Midbrain (tissue), 1 donor: Measurements from ENCODE around the gene ERAL1.
"Not testable (repeated sequence)": the region's sequence is repeated elsewhere in the genome, so short reads cannot be mapped to it uniquely, and the experiment has no call there.

ENCODE experiments used
- DNase-seq: peaks from one replicate; lab custom pipeline; 2025; lab: John Stamatoyannopoulos, UW

The ERAL1 gene

GRCh38 chr17:28879886-28880571 is 25.2 kb downstream of the ERAL1 start:
- no peak for DNase-seq

DNA sequence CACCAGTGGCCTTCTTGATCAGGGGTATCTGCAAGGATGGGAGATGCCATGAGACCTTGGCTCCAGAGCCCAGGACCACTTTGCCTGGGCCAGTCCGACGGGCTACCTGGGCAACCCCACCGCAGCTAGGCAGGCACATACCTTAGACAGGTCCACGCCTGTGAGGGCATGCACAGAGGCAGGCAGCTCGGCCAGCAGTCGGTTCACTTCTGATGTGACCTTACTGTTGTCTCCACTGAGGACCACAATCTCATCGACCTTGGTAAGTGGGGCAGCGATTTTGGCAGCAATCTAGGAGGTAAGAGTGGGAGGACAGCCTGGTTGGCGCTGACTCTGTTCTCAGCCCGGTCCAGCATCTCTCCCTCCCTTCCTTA is 25.7 kb downstream of the ERAL1 start:
- DNase-seq = no peak

GRCh38 chr17:28881533-28882056 is 26.8 kb downstream of the ERAL1 start:
- DNase-seq = no peak

- no peak for DNase-seq
These were observed 27.5 kb downstream of the ERAL1 start for GRCh38 chr17:28882154-28882895.

DNA sequence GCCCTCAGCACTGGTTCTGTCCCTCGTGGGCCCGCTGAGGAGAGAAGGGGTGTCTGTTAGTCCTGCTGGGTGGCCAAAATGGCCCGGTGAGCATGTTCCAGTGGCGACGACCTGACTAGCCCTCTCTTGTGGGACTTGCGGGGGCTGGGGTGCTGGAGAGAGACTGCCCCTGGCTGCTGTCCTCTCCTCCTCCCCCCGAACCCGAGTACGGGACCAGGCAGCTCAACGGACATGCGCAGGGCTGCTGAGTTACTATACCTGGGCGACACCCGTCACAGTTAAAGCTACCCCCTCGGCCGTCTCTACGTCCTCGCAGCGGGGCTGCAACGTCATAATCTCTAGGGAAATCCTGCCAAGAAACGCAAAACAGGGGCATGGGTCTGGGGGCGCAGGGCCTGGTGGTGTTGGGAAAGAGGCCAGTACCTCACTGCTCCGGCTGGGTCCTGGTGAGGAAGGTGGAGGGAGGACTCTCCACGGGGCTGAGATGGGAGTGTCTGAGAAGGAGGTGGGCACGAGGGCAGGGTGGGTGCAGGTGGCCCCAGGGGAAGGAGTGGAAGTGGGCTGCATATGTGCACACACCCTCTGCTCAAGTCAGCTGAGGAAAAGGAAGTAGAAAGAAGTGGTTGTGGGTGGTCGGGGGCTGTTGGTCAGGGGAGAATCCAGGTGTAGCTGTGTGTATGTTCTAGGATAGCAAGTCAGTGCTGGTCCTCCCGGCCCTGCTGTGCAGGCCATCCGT is 29.3 kb downstream of the ERAL1 start:
- no peak for DNase-seq

DNA sequence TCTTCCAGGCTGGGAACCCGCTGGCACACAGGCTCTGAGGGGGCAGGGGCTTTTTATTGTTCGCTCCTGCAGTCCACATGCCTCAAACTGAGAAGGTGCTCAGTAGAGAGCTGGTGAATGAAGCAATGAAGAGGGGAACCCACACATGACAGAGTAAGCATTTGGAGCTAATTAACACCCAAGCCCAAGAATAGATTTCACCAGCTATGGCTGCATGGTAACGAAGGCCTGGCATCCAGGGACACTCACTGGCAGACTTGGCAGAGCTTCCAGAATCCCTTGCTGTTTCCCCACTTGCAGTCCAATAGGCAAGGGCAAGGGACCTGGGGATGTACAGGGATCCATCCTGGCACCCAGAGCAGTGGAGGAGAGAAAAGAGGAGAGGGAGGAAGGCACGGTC is 30.5 kb downstream of the ERAL1 start:
- no peak for DNase-seq

- DNase-seq = no peak
These were observed 31.1 kb downstream of the ERAL1 start for GRCh38 chr17:28885951-28886350.

- DNase-seq = no peak
These were observed 33.2 kb downstream of the ERAL1 start for GRCh38 chr17:28887871-28888471.

DNA sequence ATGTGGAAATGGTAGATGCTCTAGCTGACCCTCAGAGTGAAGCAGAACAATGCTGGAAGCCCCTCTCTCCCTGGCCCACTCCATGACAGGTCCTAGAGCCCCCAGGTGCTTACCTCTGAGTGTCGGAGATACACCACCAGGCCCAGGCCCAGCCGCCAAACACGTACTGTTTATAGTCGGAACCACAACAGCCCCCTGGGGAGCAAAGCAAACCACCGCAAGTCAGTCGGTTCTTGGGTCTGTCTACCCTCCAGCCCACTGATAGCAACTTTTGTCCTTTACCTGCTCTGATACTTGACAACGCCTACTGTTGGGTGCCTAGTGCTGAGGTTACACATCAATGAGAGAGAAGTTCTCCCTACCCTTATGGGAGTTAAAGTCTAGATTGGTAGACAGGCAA is 34.0 kb downstream of the ERAL1 start:
- no peak for DNase-seq

DNA sequence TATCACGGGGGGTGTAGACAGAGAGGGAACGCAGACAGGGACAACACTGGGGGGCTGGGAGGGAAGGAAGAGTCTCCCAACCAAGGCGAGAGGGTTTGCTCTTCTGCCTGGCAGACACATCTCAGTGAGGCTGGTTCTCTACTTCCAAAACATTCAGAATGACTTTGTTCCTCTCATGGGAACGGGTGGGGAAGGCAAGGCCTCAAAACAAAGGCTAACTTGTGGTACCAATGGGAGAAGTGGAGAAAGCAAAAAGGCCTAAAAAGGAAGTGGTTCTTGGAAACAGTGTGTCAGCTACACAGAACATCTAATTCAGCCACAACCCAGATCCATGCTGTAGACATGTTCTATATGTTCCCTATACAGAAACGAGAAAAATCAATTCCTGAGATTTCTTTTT is 35.2 kb downstream of the ERAL1 start:
- no peak for DNase-seq

DNA sequence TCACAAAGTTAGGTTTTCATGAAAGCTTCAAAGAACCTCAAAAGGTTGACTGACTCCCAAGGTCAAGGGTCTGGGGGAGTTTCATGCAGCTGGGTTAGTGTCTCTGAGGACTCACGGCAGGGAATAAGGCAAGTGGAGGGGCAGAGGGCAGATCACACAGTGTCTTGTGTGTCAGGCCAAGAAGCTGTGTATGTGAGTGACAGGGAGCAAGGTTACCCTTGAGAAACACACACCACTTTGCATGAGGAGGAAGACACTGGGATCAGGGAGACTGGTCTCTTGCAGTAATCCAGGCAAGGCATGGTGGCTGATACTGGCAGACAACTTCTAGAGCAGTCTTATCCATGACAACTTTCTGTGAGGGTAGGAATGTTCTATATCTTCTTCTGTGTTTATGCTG is 36.4 kb downstream of the ERAL1 start:
- DNase-seq = no peak

- DNase-seq = no peak
These were observed 37.2 kb downstream of the ERAL1 start for GRCh38 chr17:28892024-28892423.

- not testable (repeated sequence) for DNase-seq
These were observed 38.7 kb downstream of the ERAL1 start for GRCh38 chr17:28893248-28894183.

DNA sequence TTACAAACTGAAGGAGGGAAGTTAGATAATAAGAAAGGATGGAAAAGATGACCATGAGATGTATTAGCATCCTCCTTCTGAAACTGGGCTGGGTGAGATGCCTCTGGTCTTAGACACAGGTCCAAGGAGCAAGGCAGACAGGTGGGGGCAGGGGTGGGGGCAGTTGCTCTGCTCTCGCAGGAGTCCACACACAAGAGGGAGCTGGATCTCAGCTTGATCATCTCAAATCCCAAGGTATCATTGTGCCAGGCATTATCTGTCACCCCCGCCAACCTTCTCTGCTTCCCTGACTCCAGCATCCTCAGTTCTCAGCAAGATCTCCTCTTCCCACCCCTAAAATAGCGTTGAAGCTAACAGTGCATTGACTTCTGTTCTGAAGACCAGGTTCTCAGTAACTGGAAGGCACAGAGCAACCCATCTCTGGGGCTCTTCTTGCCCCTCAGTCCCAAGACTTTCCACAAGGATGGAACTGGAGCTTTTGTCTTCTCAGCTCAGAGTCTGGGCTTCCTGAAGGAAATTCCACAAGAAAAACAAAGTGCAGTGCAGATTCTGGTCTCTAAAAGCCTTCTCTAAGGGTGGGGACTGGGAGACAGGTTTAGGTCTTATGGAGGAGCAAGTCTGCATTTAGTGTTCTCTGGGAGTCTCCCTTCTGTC is 41.1 kb downstream of the ERAL1 start:
- DNase-seq = no peak

GRCh38 chr17:28896491-28896883 is 41.7 kb downstream of the ERAL1 start:
- DNase-seq = no peak

DNA sequence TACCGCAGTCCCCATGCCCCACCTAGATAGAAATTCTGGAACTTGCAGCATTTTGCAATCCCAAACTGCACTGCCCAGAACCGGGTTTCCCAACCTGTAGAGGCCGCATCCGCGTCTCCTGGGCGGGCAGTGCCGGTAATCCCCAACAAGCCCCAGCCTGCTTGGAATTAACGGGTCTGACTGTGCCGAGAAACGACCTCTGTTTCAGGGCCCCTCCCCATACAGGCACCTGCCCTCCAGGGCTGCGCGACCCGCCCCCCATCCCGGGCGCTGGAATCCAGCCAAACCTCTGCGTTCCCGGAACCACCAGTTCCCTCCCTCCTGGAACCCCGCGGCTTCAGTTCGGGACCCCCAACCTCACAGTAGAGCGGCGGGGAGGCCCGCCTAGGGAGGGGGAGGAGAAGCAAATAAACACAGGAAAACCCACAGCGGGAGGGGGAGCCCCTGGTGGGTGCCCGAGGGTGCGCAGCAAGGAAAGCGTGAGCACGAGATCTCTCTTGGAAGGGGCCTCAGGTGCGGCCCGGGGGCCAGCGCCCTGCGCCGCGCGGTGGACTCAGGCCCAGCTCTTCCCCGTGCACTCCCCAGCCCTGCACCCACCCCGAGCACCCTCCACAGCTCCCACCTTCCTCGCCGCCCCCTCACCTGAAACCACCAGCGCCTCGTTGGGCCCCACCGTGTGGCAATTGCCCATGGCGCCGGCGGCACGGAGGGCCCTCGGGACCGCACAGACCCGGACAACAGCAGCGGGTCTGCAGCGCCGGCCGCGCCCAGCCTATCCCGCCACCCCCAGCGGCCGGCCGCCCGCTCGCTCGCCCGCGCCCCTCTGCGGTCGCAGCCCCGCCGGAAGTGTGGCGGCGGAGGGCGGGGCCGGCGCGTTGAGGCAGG is 42.3 kb downstream of the ERAL1 start, which contains the start of gene FLOT2:
Gene FLOT2 (minus strand): TSS at position 850 of the 885 bp plus-strand sequence. CDS start 159 bp downstream, at position 691.
- peak; percentile 29 for DNase-seq

- DNase-seq = peak; percentile 34
These were observed 43.1 kb downstream of the ERAL1 start for GRCh38 chr17:28897769-28898526.

GRCh38 chr17:28898527-28898955 is 43.7 kb downstream of the ERAL1 start:
- no peak for DNase-seq
